Nasal cavity respiratory epithelium epithelial cell of viscerocranial mucosa (primary cell): ENCODE data around the gene ST8SIA3. TPM values are rescaled to one million over a fixed set of nuclear protein-coding genes. Genes with fewer than 3 reads are reported as not detected.

Experiments
- total RNA-seq: library from RNA; depleted of rRNA; stranded (reverse); fragments of >200 nt; gene quantifications from 2 replicates; pipeline ENCODE4 v1.2.3, GENCODE V29; 2014

ST8SIA3 gene, protein sequence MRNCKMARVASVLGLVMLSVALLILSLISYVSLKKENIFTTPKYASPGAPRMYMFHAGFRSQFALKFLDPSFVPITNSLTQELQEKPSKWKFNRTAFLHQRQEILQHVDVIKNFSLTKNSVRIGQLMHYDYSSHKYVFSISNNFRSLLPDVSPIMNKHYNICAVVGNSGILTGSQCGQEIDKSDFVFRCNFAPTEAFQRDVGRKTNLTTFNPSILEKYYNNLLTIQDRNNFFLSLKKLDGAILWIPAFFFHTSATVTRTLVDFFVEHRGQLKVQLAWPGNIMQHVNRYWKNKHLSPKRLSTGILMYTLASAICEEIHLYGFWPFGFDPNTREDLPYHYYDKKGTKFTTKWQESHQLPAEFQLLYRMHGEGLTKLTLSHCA
- total RNA-seq: not detected in 2 replicates

DNA sequence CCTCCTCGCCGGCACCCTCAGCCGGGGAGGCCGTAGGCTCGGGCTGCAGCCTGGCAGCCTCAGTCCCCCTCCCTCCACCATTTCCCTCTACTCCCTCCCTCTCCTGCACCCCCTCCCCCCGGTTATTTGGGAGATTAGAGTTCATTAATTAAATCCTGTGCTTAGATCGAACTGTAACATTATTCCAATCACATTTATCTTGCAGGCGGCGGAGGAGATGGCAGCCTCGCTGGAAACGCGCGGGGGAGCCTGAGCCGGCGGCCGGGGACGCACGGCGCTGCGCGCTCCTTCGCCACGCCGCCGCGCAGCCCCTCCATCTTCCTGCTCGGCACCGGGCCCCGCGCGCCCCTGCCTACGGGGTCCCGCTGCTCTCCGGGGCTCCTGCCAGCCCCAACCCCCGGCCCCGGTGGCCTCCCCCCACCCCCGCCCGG, at the start of gene ST8SIA3:
TSS of gene ST8SIA3 (plus strand) at position 287 of the 431 bp plus-strand sequence. CDS start 290 bp downstream, outside the sequence.

Other genes with a start within 250 kb of the ST8SIA3 start
- gene BOD1L2, start 205.5 kb upstream of the ST8SIA3 start, total RNA-seq: not detected in 2 replicates
- gene ONECUT2, start 82.8 kb downstream of the ST8SIA3 start, total RNA-seq: under 0.01 and 0.07 TPM in 2 replicates
- gene FECH, start 234.1 kb downstream of the ST8SIA3 start, total RNA-seq: 20.8 and 33.3 TPM in 2 replicates